Measurements from ENCODE around the gene GALNT15. TPM values are rescaled to one million over a fixed set of nuclear protein-coding genes. Genes with fewer than 3 reads are reported as not detected.

GALNT15 gene
- total RNA-seq, 4 donors from 2014 or later: 18.6 to 196 (median 89.0) TPM

DNA sequence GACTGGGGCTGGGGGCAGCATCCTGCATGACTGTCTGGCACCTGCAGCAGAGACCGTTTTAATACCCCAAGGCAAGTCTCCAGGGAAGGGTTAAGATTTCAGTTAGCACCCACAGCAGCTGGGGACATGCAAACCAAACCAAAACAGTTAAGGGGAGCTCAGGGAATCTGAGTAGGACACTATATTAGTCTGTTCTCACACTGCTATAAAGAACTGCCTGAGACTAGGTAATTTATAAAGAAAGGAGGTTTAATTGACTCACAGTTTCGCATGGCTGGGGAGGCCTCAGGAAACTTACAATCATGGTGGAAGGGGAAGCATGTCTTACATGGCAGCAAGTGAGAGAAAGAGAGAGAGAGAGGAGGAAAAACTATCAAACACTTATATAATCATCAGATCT is 25.3 kb downstream of the GALNT15 start:
- H3K4me3 ChIP-seq: no peak overlapping the region
- DNase-seq: no peak
- no peaks in the 10 kb centered on the region for H3K4me1 ChIP-seq
- H3K27ac ChIP-seq: no peak overlapping the region
- no peaks in the 10 kb centered on the region for H3K27me3 ChIP-seq
- H3K36me3 ChIP-seq: no peaks in the 10 kb centered on the region
- H3K9me3 ChIP-seq: no peaks in the 10 kb centered on the region
- TF ChIP-seq, protein P1, sequence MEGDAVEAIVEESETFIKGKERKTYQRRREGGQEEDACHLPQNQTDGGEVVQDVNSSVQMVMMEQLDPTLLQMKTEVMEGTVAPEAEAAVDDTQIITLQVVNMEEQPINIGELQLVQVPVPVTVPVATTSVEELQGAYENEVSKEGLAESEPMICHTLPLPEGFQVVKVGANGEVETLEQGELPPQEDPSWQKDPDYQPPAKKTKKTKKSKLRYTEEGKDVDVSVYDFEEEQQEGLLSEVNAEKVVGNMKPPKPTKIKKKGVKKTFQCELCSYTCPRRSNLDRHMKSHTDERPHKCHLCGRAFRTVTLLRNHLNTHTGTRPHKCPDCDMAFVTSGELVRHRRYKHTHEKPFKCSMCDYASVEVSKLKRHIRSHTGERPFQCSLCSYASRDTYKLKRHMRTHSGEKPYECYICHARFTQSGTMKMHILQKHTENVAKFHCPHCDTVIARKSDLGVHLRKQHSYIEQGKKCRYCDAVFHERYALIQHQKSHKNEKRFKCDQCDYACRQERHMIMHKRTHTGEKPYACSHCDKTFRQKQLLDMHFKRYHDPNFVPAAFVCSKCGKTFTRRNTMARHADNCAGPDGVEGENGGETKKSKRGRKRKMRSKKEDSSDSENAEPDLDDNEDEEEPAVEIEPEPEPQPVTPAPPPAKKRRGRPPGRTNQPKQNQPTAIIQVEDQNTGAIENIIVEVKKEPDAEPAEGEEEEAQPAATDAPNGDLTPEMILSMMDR (IDR thresholded peaks at IDR 0.05): no peak
- no peak for TF ChIP-seq POLR2A (IDR thresholded peaks at IDR 0.05)

DNA sequence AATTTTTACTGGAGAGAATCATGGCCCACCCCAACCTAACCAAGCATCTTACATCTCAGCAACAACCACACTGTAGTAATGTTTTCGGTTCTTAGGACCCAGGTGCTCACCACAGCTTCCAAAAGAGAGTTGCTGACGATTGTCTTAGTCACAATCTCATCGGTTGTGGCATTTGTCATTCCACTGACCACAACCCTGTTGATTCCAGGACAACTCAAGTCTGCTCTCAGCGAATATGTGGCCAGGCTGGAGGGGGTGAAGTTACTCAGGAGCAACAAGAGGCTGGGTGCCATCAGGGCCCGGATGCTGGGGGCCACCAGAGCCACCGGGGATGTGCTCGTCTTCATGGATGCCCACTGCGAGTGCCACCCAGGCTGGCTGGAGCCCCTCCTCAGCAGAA is 25.9 kb downstream of the GALNT15 start:
- H3K4me3 ChIP-seq: no peak overlapping the region
- DNase-seq: no peak
- no peaks in the 10 kb centered on the region for H3K9me3 ChIP-seq
- no peaks in the 10 kb centered on the region for H3K27me3 ChIP-seq
- no peaks in the 10 kb centered on the region for H3K4me1 ChIP-seq
- H3K27ac ChIP-seq: no peak overlapping the region
- TF ChIP-seq, protein P1 (IDR thresholded peaks at IDR 0.05): no peak
- no peak for TF ChIP-seq POLR2A (IDR thresholded peaks at IDR 0.05)
- no peaks in the 10 kb centered on the region for H3K36me3 ChIP-seq

DNA sequence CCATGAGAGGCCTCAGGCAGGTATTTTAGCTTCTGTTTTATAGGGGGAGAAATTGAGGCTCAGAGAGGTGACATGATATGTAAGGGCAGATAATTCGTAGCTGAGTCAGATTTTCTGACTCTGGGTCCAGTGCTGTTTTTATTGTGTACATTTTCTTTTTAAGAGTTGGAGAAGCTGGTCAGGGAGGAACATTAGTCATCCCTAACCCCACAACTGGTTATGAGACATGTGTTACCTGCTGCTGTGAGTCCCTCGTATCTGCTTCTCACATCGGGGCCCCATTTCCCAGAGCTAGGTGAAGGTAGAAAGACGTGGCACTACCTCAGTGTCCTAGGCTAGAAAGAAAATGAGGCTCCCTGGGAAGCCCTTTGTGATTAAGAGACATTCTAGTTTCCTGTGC is 28.6 kb downstream of the GALNT15 start:
- no peak overlapping the region for H3K4me3 ChIP-seq
- no peaks in the 10 kb centered on the region for H3K27me3 ChIP-seq
- no peaks in the 10 kb centered on the region for H3K4me1 ChIP-seq
- no peak for DNase-seq
- TF ChIP-seq, protein P1 (IDR thresholded peaks at IDR 0.05): no peak
- no peak for TF ChIP-seq POLR2A (IDR thresholded peaks at IDR 0.05)
- no peaks in the 10 kb centered on the region for H3K9me3 ChIP-seq
- H3K36me3 ChIP-seq: no peaks in the 10 kb centered on the region
- no peak overlapping the region for H3K27ac ChIP-seq

DNA sequence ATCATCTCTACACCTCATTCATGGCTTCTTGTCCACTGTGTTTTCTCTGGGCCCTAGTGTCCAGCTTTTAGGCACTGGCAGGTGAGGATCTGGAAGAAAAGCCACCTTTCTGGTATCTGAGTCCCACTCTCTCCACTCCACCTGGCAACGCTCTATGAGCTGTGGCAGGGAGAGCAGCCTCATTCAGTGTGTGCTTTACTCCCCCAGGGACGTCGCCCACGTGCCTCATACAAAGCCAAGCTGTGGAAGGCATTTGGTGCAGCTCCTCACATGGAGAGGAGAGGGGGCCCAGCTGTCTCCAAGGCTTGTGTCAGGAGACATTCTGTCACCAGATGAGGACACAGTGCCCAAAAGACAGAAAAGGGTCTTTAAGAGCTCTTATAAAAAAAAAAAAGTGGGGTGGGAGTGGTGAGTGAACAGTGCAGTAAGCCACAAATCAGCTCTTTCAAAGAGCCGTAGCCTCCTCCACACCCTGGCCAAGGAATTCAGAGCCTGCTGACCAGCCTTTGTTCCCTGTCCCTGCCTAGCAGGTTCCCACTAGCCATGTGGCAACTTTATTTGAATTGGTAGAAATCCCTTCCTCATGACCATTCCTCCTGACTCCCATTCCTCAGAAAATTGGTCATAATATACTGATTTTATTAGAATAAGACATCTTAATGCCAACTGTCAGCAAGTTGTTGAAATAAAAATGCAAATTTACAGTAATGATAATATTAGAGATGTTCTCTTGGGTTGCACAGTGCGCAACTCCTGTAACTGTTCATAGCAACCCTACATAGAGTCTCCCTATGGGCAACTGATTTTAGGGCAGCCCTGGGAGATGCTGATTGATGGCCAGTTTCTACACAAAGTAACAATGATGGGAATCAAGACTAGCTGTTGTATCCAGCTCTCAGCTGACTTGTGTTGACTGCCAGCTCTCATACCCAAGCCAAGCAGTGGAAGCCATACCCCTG is 29.5 kb downstream of the GALNT15 start:
- TF ChIP-seq, protein P1 (IDR thresholded peaks at IDR 0.05): no peak
- no peak for TF ChIP-seq POLR2A (IDR thresholded peaks at IDR 0.05)
- H3K4me1 ChIP-seq: no peaks in the 10 kb centered on the region
- no peak overlapping the region for H3K27ac ChIP-seq
- DNase-seq: no peak
- no peaks in the 10 kb centered on the region for H3K27me3 ChIP-seq
- no peaks in the 10 kb centered on the region for H3K9me3 ChIP-seq
- no peak overlapping the region for H3K4me3 ChIP-seq
- no peaks in the 10 kb centered on the region for H3K36me3 ChIP-seq

DNA sequence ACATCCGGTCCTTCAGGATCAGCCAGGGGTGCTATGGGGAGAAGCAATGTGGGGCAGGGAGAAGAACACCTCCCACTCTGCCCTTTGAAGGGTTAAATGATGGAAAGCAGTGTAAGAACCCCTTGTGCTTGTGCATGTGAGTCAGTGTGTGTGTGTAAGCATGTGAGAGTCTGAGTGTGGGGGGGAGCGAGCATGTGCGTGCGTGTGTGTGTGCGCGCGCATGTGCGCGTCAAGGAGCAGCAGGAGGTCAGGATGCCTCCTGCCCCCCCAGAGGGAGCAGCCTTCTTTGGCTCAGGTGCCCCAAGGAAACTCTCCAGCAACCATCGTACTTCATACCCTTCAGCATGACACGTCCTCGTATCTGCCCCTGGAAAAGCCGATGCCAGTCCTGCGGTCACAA is 30.3 kb downstream of the GALNT15 start:
- no peak for DNase-seq
- Histone ChIP-seq H3K9me3 (no peaks in the 10 kb centered on the region), H3K27me3 (no peaks in the 10 kb centered on the region), H3K36me3 (no peaks in the 10 kb centered on the region), H3K4me1 (no peaks in the 10 kb centered on the region), H3K27ac (no peak overlapping the region), H3K4me3 (no peak overlapping the region)
- no peak for TF ChIP-seq POLR2A (IDR thresholded peaks at IDR 0.05)
- TF ChIP-seq, protein P1 (IDR thresholded peaks at IDR 0.05): no peak

Measured in Peyer's patch (tissue), 4 donors.